ENCODE data around the gene ATG9B.
"Not testable (repeated sequence)": the region's sequence is repeated elsewhere in the genome, so short reads cannot be mapped to it uniquely, and the experiment has no call there.

ATG9B gene

GRCh38 chr7:151013356-151013732 is 10.9 kb downstream of the ATG9B start:
- H3K36me3 ChIP-seq = no peaks in the 10 kb centered on the region
- no peaks in the 10 kb centered on the region for H3K27me3 ChIP-seq
- no peak for DNase-seq
- H3K4me1 ChIP-seq = peaks cover 16% of the 10 kb centered on the region
- peak overlapping the region; percentile 62 for H3K4me3 ChIP-seq (ENCODE audit: low read depth, low read length)
- H3K9me3 ChIP-seq = no peaks in the 10 kb centered on the region
- no peak for TF ChIP-seq CTCF (IDR thresholded peaks at IDR 0.05; ENCODE audit: low read depth, low read length)

GRCh38 chr7:151012911-151013347 is 11.4 kb downstream of the ATG9B start:
- no peaks in the 10 kb centered on the region for H3K36me3 ChIP-seq
- H3K4me3 ChIP-seq (ENCODE audit: low read depth, low read length) = peak overlapping the region; percentile 62
- no peaks in the 10 kb centered on the region for H3K27me3 ChIP-seq
- TF ChIP-seq CTCF (IDR thresholded peaks at IDR 0.05; ENCODE audit: low read depth, low read length) = peak; percentile 83
- peak; percentile 79 for DNase-seq
- peaks cover 13% of the 10 kb centered on the region for H3K4me1 ChIP-seq
- H3K9me3 ChIP-seq = no peaks in the 10 kb centered on the region

- no peak for DNase-seq
- Histone ChIP-seq H3K9me3 (no peaks in the 10 kb centered on the region), H3K36me3 (no peaks in the 10 kb centered on the region), H3K4me3 (ENCODE audit: low read depth, low read length) (no peak overlapping the region), H3K4me1 (peaks cover 14% of the 10 kb centered on the region), H3K27me3 (no peaks in the 10 kb centered on the region)
- TF ChIP-seq CTCF (IDR thresholded peaks at IDR 0.05; ENCODE audit: low read depth, low read length) = no peak
These were observed 12.1 kb downstream of the ATG9B start for GRCh38 chr7:151012031-151012692.

GRCh38 chr7:151011616-151012015 is 12.7 kb downstream of the ATG9B start:
- H3K9me3 ChIP-seq, H3K36me3 ChIP-seq: not testable (repeated sequence)
- H3K4me1 ChIP-seq = peaks cover 14% of the 10 kb centered on the region

GRCh38 chr7:151011097-151011409 is 13.2 kb downstream of the ATG9B start:
- Histone ChIP-seq H3K4me1 (peaks cover 14% of the 10 kb centered on the region), H3K4me3 (ENCODE audit: low read depth, low read length) (no peak overlapping the region), H3K9me3 (no peaks in the 10 kb centered on the region), H3K36me3 (no peaks in the 10 kb centered on the region), H3K27me3 (no peaks in the 10 kb centered on the region)
- no peak for TF ChIP-seq CTCF (IDR thresholded peaks at IDR 0.05; ENCODE audit: low read depth, low read length)
- no peak for DNase-seq

More at GRCh38 chr7:151011616-151012015, 12.7 kb downstream of the ATG9B start:
- H3K4me3 ChIP-seq (ENCODE audit: low read depth, low read length); DNase-seq; H3K27me3 ChIP-seq: not testable (repeated sequence)

GRCh38 chr7:151010307-151011096 is 13.8 kb downstream of the ATG9B start:
- no peak for DNase-seq
- no peaks in the 10 kb centered on the region for H3K36me3 ChIP-seq
- no peaks in the 10 kb centered on the region for H3K27me3 ChIP-seq
- peaks cover 14% of the 10 kb centered on the region for H3K4me1 ChIP-seq
- no peak overlapping the region for H3K4me3 ChIP-seq (ENCODE audit: low read depth, low read length)
- no peak for TF ChIP-seq CTCF (IDR thresholded peaks at IDR 0.05; ENCODE audit: low read depth, low read length)
- no peaks in the 10 kb centered on the region for H3K9me3 ChIP-seq

All from BE2C (cell line).